ENCODE measurements around the gene NT5C3B.
A peak's percentile ranks its signal among the peaks of the same experiment; 100 is the strongest.

NT5C3B gene

DNA sequence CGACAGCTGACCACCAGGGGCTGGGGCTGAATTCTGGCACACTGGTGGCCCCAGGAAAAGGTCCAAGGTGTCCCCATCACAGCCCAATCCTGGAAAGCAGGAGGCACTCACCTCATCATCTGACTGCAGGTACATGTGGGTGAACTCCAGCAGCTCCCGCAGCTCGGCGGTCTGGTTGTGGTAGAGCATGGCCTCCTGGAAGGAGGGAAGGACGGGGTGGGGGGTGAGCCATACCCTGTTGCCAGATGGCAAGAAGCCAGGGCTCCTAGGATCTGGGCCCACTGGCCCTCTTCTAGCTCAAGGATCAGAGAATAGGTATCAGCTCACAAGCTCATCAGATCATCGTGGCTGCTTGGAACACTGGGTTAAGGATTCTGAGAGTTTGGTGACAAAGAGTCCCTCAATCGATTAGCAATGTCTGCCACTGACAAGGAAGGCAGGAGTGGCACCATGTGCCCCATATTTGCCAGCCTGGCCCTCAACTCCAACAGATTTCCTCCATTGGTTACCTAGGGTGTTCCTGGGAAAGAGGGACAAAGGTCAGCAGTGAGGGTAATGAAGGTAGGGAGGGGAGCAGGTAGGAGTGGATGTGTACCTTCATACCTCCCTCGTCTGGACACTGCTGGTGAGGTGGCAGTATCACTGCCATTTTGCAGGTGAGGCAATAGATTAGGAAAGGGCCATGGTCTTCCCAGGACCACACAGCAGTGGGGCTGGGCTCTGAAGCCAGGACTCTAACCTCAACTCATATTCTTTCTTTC, 29.2 kb downstream of the NT5C3B start:
- no peak for DNase-seq

DNA sequence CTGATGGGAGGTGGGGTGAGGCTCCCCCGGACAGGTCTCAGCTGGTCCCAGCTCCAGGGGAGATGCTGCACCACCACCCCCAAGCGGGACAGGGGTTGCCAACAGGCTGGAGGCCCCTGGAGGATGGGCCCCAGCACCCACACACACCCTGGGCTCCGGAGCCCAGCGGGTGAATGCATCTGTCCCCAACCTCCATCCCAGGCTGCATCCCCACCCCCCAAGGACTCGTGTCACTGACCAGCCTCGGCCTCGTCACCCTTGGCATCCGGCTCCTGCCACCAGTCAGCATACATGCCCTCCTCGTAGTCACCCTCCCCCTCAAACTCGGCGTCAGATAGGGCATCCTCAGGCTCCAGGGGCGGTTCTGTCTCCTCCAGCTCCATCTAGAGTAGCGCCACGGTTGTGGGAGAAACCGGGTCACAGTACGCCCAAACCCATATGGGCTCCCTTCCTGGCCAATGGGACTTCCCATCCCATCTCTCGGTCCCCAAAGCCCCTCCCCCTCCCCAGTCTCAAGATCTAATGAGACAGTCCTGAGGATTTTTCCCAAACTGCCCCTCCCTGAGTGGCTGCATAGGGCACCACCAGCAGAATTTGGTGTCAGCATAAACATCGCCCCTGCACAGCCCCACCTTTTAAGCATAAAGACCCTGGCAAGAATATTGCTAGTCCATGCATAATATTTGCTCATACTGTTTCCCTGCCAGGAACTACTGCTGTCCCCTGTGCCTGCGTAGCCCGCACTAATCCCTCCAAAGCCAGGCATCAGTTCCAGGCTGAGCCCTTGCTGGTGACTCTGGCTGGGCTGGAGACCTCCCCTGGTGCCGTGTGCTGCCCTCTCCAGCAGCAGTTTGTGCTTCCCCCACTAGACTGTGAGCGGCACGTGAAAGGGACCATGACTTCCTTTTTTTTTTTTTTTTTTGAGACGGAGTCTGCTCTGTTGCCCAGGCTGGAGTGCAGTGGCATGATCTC, 32.7 kb downstream of the NT5C3B start:
- DNase-seq, result no peak

DNA sequence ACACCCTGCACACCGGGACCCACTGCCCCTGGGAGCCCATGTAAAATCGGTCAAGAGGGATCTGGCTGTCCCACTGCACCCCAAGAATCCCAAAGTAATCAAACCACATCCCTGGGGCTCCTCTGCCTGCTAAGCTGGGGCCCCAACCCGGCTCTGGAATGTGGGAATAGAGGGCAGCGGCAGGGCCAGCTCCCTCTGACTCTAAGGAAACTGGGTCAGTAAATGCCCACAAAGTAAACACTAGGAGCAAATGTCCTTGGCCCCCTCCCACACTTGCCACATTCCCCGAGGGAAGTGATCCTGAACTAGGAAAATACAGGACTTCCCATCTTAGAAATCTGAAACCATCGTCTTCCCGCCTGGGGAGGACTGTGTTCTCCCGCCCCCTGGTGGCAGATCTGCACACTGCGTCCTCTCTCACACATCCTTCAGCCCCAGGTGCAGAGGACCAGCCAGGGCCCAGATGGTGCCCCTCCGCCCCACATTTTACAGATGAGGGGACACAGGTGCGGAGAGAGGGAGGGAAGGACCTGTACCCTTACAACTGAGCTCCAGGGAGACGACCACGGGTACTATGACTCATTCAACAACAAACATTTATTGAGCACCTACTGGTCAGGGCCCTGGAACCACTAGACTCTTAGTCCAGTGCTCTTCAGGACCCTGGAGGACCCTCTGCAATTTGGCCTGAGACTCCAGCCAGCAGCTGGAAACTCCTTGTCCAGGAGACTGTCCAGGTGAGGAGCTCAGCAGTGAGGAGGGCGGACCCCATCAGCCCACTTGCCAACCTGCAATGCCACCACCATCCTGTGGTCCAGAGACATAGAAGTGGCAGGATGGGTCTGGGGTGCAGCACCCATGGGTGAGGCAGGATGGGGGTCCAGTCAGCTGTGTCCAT, 34.4 kb downstream of the NT5C3B start:
- DNase-seq, result peak; percentile 76

DNA sequence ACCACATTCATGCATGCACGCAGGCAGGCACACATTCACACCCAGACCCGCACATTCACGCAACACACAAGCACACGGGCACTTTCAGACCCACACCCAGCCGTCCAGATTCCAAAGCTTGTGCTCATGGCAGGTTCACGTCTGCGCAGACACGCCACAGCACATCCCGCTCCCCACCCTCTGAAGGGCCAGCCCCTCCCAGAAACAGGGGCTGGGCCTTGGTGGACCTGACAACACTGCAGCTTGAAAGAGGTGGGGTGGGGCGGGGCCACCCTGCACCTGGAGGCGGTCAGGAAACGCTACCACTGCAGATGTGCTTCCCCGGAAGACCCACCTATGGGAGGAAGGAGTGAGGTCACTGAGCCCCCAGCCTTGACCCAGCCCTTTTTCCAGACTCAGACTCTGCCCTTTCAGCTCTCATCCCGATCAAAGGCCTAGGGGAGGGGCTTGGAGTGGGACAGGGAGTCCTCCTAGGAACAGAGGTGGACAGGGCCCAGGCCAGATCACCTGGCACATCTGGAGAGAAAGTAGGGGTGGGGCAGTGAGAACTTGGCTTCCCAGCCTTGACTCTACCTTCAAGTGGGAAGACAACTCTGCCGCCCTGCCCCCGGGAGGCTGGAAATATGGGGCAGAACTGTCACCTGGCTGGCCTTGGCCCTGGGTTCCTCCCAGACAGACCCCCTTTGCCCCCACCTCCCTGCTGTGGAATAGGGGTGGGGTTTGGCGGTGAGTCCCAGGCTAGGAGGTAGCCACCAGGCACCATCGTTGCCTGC, 35.2 kb downstream of the NT5C3B start:
- no peak for DNase-seq

DNA sequence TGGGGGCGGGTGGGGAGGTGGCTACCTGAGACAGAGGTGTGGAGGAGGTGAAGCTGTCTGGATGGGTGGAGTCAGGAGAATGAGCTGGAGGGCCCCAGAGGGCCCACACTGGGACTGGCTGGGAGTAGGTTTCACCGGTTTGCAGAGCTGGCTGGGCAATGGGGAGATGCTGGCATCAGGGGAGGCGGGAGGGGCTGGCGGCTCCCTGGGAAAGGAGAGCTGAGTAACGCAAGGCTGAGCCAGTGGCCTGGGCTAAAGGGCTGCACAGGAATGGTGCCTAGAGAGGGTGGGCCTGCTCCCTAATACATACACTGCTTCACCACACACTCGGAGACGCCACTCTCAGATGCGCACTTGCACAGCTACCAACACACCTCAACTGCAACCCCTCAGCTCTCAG, 36.7 kb downstream of the NT5C3B start:
- no peak for DNase-seq

DNA sequence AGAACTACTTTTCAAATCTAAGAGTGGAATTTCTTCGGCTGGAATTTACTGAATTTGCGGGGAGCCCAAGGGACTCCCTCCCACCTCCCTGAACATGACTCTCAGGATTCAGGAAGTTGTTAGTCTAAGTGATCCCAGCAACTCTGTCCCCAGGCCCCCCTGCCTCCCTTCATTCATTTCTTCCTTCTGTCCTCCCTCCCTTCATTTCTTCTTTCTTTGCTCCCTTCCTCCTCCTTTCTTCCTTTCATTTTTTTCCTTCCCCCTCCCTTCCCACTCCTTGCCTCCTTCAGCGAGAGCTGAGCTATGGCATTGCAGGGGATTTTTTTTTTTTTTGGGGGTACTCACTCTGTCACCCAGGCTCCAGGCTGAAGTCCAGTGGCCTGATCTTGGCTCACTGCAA, 38.7 kb downstream of the NT5C3B start:
- no peak for DNase-seq

DNA sequence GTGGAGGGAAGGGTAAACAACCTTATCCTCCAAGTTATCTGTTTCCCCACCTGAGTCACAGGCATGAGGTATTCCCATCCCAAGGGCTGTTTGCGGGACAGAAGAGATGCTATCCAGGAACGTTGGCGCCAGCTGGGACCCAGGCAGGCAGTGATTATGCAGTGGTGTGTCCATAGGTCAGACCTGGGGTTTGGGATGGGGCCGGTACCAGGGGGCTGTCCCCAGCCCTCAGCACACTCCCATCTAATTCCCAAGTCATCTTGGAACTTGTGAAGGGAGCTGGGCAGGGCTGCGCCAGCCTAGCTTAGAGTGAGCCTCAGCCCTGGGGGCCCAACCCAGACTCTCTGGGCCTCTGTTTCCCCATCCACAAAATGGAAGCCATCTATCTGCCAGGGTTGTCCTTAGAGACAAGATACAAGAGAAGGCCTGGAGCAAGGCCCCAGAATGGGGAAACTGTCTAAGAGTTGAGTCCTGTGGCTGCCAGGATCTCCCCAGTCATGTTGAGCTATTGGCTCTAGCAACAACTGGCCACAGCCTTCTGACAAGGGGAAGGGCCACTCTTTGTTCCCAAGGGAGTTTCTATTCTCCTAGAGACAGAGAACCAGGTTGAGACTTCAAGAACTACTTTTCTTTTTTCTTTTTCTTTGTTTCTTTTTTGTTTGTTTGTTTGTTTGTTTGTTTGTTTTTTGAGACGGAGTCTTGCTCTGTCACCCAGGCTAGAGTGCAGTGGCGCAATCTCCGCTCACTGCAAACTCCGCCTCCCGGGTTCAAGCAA, 39.7 kb downstream of the NT5C3B start:
- DNase-seq, result no peak

DNA sequence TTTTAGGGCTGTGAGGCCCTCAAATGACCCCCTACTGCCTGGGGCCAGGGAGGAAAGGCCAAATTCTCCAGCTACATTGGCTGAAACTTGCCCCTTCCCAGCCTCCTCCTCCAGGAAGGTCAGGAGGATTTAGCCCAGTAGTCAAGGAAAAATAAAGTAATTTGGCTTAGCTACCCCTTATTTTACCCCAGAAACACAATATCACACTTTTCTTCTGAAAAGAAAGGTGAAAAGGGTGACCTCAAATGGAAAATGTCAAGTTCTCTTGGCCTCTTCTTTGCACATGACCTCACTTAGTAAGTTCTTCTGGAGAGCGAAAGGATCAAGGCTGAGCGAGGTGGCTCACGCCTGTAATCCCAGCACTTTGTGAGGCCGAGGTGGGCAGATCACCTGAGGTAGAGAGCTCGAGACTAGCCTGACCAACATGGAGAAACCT, 41.5 kb downstream of the NT5C3B start:
- DNase-seq, result no peak

DNA sequence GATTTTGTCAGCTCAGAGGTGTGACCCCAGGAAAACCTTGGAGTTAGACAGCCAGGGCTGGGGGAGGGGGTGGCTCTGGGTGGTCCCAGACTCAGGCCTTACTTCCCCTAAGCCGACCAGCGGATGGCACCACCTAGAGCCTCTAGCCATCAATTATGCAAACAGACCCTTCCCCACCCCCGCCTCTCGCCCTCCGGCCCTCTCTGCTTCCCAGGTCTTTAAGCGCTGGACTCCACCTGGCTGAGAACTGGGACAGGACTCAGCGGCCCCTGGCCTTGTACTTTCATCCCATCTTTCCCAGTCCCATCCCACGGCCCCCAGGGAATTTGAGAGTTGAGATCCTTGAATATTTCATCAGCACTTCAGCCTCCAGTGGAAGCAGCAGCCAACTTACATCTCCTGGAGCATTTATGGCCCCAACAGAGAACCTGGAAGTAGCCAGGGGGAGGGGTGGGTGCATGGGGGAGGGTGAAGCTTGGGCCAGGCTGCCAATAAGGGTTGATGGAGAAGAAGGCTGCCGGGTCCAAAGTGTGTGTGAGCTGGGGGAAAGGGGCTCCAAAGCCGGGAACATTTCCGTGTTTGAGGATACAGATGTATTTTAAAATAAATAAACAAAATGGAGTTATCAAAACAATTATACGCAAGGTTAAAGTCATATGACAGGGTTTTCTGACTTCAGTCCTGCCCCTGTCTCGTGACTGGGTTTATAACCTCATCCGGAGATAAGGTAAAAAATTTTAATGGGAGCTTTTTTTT, 42.1 kb downstream of the NT5C3B start:
- no peak for DNase-seq

DNA sequence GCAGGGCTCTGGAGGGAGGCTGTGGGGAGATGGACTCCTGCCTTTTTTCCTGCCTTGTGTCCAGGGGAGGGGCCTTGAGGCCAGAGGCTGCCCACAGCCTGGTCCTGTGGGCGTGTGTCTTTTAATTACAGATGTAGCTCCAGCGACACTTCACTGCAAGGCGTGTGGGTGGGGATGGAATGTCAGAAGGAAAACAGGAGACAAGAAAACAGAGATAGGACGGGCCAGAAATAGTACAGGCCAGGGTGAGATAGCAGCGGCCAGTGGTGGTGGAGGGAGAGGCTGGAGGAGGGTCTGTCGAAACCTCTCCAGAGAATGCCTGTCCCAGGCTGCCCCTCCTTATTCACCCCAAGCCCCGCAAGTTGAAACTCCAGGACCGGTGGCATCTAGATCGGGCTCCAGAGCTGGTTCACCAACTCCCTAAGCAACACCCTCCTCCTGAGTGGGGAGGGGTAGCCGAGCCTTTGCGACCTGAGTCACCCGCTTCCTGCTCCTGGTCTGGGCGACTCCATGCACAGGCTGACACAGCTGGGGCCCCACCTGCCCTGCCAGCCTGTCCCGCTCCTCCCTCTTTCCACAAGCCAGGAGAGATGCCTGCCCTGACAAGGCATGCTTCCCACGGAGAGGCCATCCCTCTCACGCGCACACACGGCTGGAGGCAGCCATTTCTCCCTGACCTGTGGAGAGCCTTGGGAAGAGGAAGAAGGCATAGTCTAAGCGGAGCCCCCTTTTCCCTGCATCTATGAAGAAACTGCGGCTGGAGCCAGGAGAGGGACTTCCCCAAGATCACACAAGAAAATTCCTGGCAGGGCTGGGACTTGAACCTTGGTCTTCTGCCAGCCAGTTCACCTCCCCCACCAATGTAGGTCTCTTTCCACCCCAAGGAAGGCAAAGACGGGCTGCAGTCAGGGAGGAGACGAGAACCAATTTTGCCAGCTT, 42.9 kb downstream of the NT5C3B start:
- DNase-seq, result no peak

DNA sequence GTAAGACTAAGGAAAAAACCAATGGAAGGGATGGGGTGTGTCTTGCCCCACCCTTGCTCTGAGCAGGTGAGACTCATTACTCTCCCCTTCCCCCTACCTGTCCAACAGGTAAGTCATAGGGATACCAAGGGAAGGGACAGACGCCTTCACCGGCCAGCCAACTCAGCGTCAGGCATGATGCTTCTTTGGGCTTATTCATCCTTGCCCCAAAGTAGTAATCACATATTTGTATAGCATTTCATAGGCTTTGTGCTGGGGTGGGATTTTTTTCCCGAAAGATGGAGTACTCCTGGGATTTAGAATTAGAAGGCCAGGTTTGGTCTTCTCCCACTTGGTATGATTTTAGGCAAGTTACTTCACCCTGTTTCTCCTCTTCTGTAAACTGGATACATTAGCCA, 49.0 kb downstream of the NT5C3B start:
- DNase-seq, result no peak

DNA sequence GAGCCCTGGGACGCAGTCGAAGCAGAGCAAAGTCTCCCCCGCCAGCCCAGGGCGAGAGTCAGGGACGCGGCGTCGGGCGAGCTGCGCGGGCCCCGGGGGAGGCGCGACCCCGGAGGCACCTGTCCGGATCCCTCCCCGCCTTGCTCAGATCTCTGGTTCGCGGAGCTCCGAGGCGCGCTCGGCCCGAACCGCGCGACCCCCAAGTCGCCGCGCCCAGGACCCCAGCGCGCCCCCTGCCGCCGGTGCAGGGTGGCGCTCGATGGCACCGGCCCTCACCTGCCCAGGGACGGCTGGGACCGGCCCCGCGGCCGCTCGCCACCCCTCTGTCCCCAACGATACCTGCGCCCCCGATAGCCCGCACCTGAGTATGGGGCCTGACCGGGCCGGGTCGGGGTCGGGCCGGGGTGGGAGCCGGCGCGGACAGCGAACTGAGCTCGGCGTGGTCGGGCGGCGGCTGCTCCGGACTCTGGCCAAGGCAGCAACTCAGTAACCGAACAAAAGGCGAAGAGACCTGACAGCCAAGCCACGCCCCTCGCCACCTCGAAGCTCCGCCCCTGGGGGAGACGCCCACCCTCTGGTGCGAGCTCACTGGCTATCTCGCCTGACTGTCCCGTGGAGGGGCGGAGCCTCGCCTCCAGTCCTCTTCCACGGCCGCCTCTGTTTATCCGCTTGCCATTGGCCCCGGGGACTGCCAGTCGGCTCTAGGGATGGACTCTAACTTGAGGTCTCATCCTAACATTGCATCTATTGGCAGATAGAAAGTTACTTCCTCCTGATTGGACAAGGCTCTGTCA, 49.6 kb downstream of the NT5C3B start, which contains the start of gene JUP:
Gene JUP, minus strand, starts transcription at position 485 of the 794 bp plus-strand sequence. CDS start 14,857 bp downstream, outside the sequence.
- DNase-seq, result peak; percentile 85

DNA sequence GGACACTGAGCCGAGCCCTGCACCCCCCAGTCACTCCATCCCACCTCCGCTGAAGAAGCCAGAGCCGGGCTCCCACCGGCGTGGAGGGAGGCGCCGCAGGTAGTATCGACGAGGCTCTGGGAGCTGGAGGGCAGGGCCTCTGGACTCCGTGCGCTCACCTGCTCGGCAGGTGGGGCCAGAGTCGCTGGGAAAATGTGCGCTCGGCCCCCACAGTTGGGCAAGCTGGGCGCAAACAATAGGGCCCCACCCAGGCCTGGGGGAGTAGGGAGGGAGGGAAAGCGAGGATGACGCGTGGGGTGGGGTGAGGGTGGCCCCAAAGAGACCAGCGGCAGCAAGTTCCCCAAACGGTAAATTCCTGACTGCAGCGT, 50.2 kb downstream of the NT5C3B start:
- no peak for DNase-seq

DNA sequence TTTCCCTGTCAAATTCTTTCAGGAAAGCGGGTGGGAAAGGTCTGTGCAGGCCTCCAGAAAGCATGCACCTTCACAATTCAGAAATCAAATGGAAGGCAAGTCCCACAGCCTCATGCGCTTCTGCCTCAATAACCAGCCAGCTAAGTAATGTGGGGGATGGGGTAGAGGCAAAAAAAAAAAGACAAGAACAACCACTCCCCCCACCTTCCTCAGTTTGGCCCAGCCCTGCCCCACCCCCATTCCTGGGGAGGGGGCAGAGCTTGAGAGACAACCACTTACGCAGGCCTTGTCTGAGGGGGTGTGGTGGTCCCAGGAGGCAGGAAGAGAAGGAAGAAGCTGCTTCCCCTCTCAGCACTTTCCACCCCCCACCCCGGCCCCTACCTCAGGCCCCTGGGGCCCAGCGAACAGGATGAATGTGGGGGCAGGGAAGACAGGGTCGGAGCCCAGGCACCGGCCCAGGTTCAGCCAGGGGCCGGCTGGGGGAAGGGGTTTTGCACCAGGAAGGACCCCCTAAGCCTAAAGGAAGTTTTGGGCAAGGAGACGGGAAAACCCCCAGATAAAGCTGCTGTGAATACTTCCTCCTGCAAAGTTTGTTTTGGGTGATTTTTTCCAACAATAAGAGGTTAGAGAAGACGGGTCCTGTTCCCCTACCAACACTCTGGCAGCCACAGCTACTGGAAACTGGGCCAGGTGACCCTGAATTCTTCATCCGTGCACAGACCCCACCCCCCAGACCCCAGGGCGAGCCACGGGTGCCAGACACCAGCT, 50.8 kb downstream of the NT5C3B start:
- DNase-seq, result no peak

DNA sequence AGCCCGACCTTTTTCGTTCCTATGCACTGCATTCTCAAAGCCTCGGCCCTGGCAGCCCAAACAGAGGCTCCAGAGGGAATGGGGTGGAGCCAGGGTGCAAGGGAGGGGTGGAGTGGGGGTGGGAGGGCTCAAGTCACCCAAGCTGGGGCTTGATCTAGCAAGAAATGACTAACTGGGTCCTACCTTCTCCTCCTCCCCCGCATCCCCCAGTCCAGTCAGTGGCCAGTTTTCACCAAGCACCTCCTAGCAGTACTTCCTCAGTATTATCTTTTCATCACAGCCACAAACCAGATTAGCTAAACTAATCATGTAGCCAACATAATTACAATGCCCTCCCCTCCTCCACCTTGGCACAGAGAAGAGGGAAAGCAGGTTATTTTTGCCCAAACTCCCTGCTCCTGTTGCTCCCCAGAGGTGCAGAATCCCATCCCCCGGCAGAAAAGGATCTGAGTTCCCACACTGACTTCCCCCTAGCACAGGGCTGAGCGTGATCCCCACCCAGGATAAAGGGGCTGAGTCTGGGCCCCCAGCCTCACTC, 51.8 kb downstream of the NT5C3B start:
- DNase-seq, result no peak

DNA sequence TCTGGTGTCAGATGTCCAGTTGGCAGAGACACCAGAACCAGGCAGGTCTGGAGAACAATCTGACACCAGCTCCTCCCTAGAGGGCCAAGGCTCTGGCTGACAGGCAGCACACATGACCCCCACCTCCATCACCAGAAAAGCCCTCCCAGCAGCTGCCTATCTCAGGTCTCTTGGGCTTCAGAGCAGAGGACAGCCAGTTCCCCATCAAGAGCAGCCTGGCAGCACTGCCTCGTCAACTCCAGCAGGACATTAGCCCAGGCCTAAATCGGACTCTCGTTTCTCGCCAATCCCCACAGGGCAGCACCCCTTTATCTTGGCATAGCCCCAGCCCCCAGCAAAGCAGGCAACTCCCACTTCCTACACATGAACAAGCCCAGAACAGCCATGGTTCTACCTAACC, 53.9 kb downstream of the NT5C3B start:
- DNase-seq, result no peak

DNA sequence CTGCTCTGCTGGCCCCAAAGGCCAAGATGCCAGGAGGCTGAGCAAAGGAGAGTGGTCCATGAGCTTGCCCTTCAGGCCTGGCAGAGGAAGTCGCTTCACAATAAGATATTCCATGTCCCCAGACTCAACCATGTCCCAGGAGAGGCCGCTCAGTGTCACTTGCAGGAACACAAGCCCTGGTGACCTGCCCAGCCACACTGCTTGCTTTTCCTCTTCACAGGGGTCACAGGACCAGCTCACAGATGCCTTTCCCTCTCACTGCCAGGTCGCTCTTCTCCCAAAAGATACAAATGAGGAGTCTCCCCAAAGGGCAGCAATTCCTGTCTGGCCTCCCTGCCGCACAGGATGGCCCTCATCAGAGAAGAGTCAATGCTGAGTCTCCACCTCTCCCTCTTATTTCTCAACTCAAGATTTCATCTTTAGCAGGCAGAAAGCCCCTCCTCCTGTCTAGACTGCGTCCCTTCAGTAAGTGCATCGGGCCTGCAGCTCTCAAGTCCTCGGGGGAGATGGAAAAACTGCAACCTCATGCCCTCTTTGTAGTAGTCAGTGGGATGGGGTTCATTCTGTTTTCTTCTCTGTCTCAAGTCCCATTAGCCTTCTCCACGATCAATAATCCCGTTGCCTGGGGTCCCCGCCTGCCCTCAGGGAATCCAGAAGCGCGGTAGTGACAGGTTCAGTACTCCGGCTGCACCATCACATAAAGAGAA, 54.5 kb downstream of the NT5C3B start:
- no peak for DNase-seq
